HG03457 (cell line): ENCODE results near the gene TASOR2.

Source experiments
- ATAC-seq: cut with Tn5 transposase; IDR thresholded peaks from one replicate; pipeline ENCODE4 v1.9.1; 2021; ENCODE audit warnings: moderate number of reproducible peaks; ENCODE audit not compliant: unreplicated experiment

Gene TASOR2

GRCh38 chr10:5656737-5657579, 27.7 kb upstream of the TASOR2 start:
- no peak for ATAC-seq

GRCh38 chr10:5658871-5659618, 25.6 kb upstream of the TASOR2 start:
- no peak for ATAC-seq

- ATAC-seq, result no peak
Observed at GRCh38 chr10:5659702-5660528, 24.7 kb upstream of the TASOR2 start.

GRCh38 chr10:5661043-5661442, 23.6 kb upstream of the TASOR2 start:
- ATAC-seq, result no peak

DNA sequence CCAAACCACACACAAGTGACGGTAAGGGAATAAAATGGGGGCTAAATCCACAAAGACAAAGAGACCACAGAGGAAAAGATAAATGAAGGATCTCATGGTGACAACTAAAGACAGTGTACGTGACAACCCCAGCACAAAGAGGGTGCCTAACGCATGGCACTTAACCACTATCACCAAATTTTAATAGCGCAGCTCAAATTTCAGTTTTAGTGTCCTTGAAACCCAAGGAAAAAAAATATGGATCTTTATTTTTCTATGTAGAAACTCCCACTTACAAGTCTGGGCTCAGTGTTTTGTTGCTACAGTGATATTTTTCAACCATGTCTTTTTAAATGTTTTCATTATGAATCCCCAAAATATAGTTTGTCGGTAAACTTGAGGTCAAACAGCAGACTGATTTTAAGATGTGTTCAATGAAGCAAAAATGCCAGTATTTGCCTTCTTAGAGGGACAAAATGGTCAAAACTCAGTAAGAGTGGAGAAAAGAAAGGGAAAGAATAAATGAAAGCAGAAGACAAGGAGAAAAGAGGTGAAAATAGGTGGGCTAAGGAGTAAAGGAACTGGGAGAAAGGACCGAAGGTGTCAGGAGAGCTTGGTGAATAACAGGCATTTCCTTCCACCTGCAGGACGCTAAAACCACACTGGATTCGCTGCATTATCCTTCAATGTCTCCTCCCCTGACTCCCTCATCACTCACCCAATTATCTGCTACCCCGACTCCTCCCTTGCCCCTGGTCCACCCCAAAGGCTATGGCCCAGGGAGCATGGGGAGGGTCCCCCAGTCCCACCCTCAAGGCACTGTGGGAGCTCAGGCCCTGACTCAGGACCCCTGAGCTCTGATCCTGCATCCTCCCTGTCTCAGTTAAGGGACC, 21.7 kb upstream of the TASOR2 start:
- ATAC-seq, result no peak

DNA sequence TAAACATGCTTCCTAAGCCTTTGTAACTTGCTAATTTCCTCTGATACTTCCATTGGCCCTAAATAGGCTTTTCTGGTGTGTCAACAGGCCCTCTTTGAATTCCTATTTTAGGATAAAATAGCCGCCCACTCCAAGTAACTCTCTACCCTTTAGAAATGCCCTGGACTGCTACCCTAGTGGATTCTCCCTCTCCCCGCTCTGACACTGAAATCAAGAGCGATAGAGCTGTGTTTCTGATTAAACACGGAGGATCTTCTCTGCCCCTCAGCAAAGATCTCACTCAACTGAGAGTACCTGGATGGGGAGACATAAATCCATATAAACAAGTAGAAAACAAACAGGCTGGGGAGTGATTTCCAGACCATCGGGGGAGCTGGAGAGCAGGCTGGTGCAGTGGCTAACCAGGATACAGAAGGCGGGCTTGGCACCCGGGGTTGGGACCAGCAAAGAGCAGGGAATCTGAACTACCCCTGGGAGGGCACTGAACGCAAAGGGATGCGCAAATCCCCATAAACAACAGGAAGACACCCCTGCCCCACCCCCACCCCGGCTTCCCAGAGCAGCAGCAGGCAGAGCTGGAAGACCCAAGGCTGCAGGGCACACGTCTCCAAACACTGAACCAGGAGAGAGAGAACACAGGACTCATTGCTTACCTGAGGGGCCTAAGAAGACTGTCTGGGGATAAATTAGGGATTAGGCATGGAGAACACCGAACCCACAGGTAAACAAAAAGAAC, 20.8 kb upstream of the TASOR2 start:
- ATAC-seq, result no peak

DNA sequence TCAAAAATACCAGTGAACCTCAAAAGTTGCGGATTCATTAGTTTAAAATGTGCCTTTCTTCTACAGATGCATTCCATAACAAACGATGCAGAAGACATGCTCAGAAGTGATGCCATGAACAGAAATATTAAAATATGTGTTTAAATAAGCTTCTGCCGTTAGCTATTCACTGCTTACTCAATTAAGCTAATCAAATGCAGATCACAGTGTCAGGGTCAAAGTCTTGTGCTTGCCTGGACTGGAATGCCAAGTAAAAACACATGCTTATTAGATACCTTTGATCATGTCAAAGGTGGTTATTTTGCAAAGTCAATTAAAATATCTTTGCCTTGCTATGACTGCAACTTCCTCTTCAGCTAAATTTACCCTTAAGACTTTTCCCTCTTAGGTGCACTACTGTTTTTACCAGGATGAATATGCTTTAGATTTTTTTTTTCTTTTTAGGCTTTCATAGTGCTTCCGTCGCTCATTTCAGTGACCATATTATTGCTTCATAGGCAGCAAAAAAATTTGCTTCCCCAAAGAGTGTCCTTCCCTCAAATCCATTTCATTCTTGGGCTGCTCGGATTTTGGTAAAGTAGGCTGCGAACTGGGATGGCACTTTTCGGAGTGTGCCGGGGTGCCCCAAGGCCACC, 19.1 kb upstream of the TASOR2 start:
- ATAC-seq, result no peak

- ATAC-seq, result peak; percentile 42
Observed at GRCh38 chr10:5666008-5666840, 18.4 kb upstream of the TASOR2 start, which contains the start of gene ASB13. TSS of gene ASB13 (minus strand) at chr10:5666595. CDS start at chr10:5666551, 44 bp downstream.

GRCh38 chr10:5666841-5667630, 17.6 kb upstream of the TASOR2 start:
- ATAC-seq, result no peak

- no peak for ATAC-seq
Observed at GRCh38 chr10:5668429-5668828, 16.2 kb upstream of the TASOR2 start.

DNA sequence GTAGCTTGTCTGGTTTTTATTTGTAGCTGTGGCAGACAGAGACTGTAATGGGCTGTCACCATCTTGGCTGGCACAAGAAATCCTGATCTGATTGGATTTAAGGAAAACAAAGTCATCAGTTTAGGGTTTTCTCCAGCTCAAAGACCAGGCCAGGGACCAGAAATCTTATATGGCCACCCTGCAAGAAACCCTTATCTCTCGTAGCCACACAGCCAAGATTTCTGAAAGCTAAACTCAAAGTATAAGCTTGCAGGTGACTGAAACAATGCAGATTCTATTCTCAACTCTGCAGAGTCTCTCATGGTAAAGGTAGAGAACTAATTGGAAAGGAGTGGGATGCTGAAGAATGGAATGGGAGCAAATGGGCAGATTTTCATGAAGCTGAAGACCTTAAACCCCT, 15.0 kb upstream of the TASOR2 start:
- ATAC-seq, result no peak

GRCh38 chr10:5670662-5671375, 13.8 kb upstream of the TASOR2 start:
- ATAC-seq, result no peak

GRCh38 chr10:5678397-5679036, 6.1 kb upstream of the TASOR2 start:
- ATAC-seq, result no peak

DNA sequence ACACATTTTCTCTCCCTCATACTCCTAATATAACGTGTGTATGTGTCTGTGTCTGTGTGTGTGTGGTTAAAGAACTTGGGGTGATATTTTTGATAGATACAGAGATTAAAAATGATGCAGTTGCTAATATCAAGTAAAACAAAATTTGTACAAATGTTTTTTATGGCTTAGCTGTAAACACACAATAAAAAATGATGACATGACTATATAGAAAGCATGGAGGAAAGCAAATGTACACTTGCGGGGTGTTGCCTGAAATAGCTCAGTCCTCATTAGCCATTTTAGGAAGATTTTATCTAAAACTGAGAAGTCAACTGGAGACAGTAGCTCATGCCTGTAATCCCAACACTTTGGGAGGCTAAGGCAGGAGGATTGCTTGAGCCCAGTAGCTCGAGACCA, 5.6 kb upstream of the TASOR2 start:
- no peak for ATAC-seq

GRCh38 chr10:5679606-5680005, 5.0 kb upstream of the TASOR2 start:
- ATAC-seq, result no peak

DNA sequence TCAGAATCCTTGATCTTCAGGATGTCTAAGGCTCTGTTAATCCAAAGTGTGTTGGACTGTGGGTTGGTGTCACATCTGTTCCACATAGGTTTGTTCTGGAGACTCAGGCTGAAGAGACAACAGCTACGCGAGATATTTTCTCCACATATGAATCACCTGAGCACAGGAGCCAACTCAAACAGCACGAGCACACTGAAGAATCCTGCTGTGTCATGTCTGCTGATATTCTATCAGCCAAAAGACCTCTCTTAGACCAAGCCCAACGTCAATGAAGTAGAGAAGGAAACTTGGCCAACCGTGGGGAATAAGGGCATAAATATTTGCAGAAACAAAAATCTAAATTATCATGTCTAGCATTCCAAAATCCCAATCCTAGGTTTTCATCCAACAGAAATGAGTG, 2.7 kb upstream of the TASOR2 start:
- no peak for ATAC-seq
